H1 (cell line): Measurements from ENCODE around the gene MSI2. TPM values are rescaled to one million over a fixed set of nuclear protein-coding genes. Genes with fewer than 3 reads are reported as not detected.

Experiments
- ATF3 ChIP-seq: IDR thresholded peaks from 2 replicates; pipeline ENCODE4 v1.6.1; 2011; ENCODE audit warnings: low read depth, mild to moderate bottlenecking, low read length; ENCODE audit not compliant: insufficient read depth
- CHD2 ChIP-seq: IDR thresholded peaks from 2 replicates; pipeline ENCODE4 v1.6.1; 2012; ENCODE audit warnings: low read length, improper control_type of control experiment
- CTCF ChIP-seq, 3 experiments: IDR thresholded peaks; 1 replicate in 2 of 3; 2 replicates in 1 of 3; pipeline versions ENCODE4 v1.5.1 to v1.6.1; 2011; ENCODE audit warnings: low read length in 3 of 3, mild to moderate bottlenecking in 3 of 3, inconsistent platforms in 2 of 3, low read depth in 1 of 3, moderate library complexity in 1 of 3; ENCODE audit not compliant: insufficient read depth in 1 of 3; ENCODE audit errors: control extremely low read depth in 1 of 3
- KDM4A ChIP-seq: IDR thresholded peaks from one replicate; pipeline ENCODE4 v1.7.1; 2012; ENCODE audit warnings: low read depth, mild to moderate bottlenecking, moderate library complexity, low read length, inconsistent platforms; ENCODE audit not compliant: severe bottlenecking
- SIX5 ChIP-seq: IDR thresholded peaks from 2 replicates; pipeline ENCODE4 v1.6.1; 2011; ENCODE audit warnings: mild to moderate bottlenecking, low read depth, low read length
- TAF7 ChIP-seq: optimal IDR thresholded peaks from 2 replicates; pipeline ENCODE3; 2011; ENCODE audit warnings: low read depth, mild to moderate bottlenecking, inconsistent platforms, low read length, moderate library complexity, borderline replicate concordance
- TCF12 ChIP-seq: IDR thresholded peaks from 2 replicates; pipeline ENCODE4 v1.6.1; 2011; ENCODE audit warnings: low read depth, mild to moderate bottlenecking, low read length
- polyA plus RNA-seq, 7 experiments: library from polyadenylated mRNA; depleted of rRNA in 3 of 7; stranded (reverse) in 5 of 7; unstranded in 2 of 7; fragments of >200 nt in 5 of 7; fragments of 200-250 nt in 2 of 7; gene quantifications; 1 replicate in 5 of 7; 2 replicates in 1 of 7; 4 replicates in 1 of 7; pipeline versions ENCODE4 v1.2.1 to v1.2.3, GENCODE V29; 2011 to 2013; ENCODE audit warnings: missing spikeins in 2 of 7, mixed read lengths in 2 of 7
- total RNA-seq: library from RNA; stranded (reverse); fragmentation: NEBNext Ultra II Directional; extraction: Animal tissue kit (Norgen Biotek cat#: 25700); gene quantifications from 2 replicates; pipeline ENCODE4 v1.2.1, GENCODE V29; 2021

The MSI2 gene
- total and polyA plus RNA-seq, 2 of the 8 experiments (the other 6 are each of a cell fraction or from before 2014, with no cell fraction given) = 36.7 to 80.6 TPM

- TF ChIP-seq CTCF (IDR thresholded peaks at IDR 0.05; ENCODE audit: control extremely low read depth in 1 of 3, insufficient read depth in 1 of 3, low read depth in 1 of 3, low read length in 3 of 3) (no peak), ATF3 (no peak), KDM4A (no peak), TCF12 (no peak), CHD2 (no peak), SIX5 (no peak), TAF7 (no peak)
These were observed 247.9 kb downstream of the MSI2 start (continued) for GRCh38 chr17:57504208-57504607.
